Liver (tissue), 9 donors: ENCODE results near the gene SLC16A10. TPM values are rescaled to one million over a fixed set of nuclear protein-coding genes. Genes with fewer than 3 reads are reported as not detected.

ENCODE experiments used
- DNase-seq: peaks from one replicate; pipeline ENCODE4 v3.0.0-alpha.2; 2017; ENCODE audit warnings: low spot score
- H3K27ac ChIP-seq, 2 donors: one replicate each; pipeline ENCODE4 v1.7.0; 2013; ENCODE audit warnings: inconsistent platforms in 2 of 2, low read length in 2 of 2, control low read depth in 1 of 2, low read depth in 1 of 2, mild to moderate bottlenecking in 1 of 2
- H3K27me3 ChIP-seq, 4 donors: one replicate each; pipeline versions ENCODE4 v1.6.1 to v1.7.0; 2013; ENCODE audit warnings: low read length in 3 of 4, inconsistent platforms in 1 of 4, mild to moderate bottlenecking in 1 of 4, moderate library complexity in 1 of 4; ENCODE audit not compliant: control insufficient read depth in 4 of 4, insufficient read depth in 4 of 4
- H3K36me3 ChIP-seq, 4 donors: one replicate each; pipeline versions ENCODE4 v1.6.1 to v1.7.0; 2013; ENCODE audit warnings: low read length in 3 of 4, mild to moderate bottlenecking in 3 of 4, low read depth in 1 of 4, moderate library complexity in 1 of 4; ENCODE audit not compliant: control insufficient read depth in 4 of 4, insufficient read depth in 3 of 4
- H3K4me1 ChIP-seq, 4 donors: one replicate each; pipeline versions ENCODE4 v1.6.1 to v1.7.0; 2013; ENCODE audit warnings: low read length in 3 of 4, mild to moderate bottlenecking in 3 of 4, moderate library complexity in 1 of 4; ENCODE audit not compliant: control insufficient read depth in 4 of 4, insufficient read depth in 4 of 4
- H3K4me3 ChIP-seq, 3 donors: one replicate each; pipeline versions ENCODE4 v1.6.1 to v1.7.0; 2013; ENCODE audit warnings: low read length in 3 of 3, control low read depth in 1 of 3, low read depth in 1 of 3, mild to moderate bottlenecking in 1 of 3
- H3K9ac ChIP-seq, 2 donors: one replicate each; pipeline ENCODE4 v1.7.0; 2013; ENCODE audit warnings: low read length in 2 of 2, mild to moderate bottlenecking in 2 of 2, moderate library complexity in 2 of 2, control low read depth in 1 of 2, low read depth in 1 of 2
- H3K9me3 ChIP-seq, 4 donors: one replicate each; pipeline versions ENCODE4 v1.6.1 to v1.7.0; 2013; ENCODE audit warnings: low read length in 3 of 4; ENCODE audit not compliant: control insufficient read depth in 4 of 4
- EGR1 ChIP-seq, 2 donors: IDR thresholded peaks; 2 replicates each; pipeline ENCODE4 v1.6.1; 2016 to 2018; ENCODE audit warnings: antibody characterized with exemption in 2 of 2, low read depth in 2 of 2
- FOXA1 ChIP-seq: IDR thresholded peaks from 2 replicates; pipeline ENCODE4 v1.6.1; 2016; ENCODE audit warnings: antibody characterized with exemption
- FOXA2 ChIP-seq: IDR thresholded peaks from 2 replicates; pipeline ENCODE4 v1.6.1; 2016; ENCODE audit warnings: antibody characterized with exemption
- GABPA ChIP-seq, 2 donors: IDR thresholded peaks in 1 of 2; conservative IDR thresholded peaks in 1 of 2; 2 replicates each; pipeline ENCODE4 v1.6.1; 2016; ENCODE audit warnings: antibody characterized with exemption in 2 of 2, mild to moderate bottlenecking in 1 of 2, moderate library complexity in 1 of 2
- HNF4G ChIP-seq: IDR thresholded peaks from 2 replicates; pipeline ENCODE4 v1.6.1; 2016; ENCODE audit warnings: antibody characterized with exemption
- JUND ChIP-seq, 2 donors: IDR thresholded peaks; 2 replicates each; pipeline ENCODE4 v1.6.1; 2016; ENCODE audit warnings: antibody characterized with exemption in 2 of 2
- NR2F2 ChIP-seq: IDR thresholded peaks from 2 replicates; pipeline ENCODE4 v1.6.1; 2016; ENCODE audit warnings: antibody characterized with exemption
- RAD21 ChIP-seq, 2 donors: IDR thresholded peaks; 2 replicates each; pipeline ENCODE4 v1.6.1; 2016; ENCODE audit warnings: antibody characterized with exemption in 2 of 2, mild to moderate bottlenecking in 2 of 2
- RXRA ChIP-seq, 2 donors: IDR thresholded peaks; 2 replicates each; pipeline ENCODE4 v1.6.1; 2017 to 2018; ENCODE audit warnings: antibody characterized with exemption in 2 of 2, mild to moderate bottlenecking in 1 of 2
- SP1 ChIP-seq: IDR thresholded peaks from 2 replicates; pipeline ENCODE4 v1.6.1; 2018; ENCODE audit warnings: antibody characterized with exemption, mild to moderate bottlenecking
- TAF1 ChIP-seq: conservative IDR thresholded peaks from 2 replicates; pipeline ENCODE4 v1.6.1; 2016; ENCODE audit warnings: antibody characterized with exemption, mild to moderate bottlenecking
- YY1 ChIP-seq: IDR thresholded peaks from 2 replicates; pipeline ENCODE4 v1.6.1; 2016; ENCODE audit warnings: antibody characterized with exemption, mild to moderate bottlenecking
- polyA plus RNA-seq, 2 donors: library from polyadenylated mRNA; stranded (reverse) in 1 of 2; unstranded in 1 of 2; fragments of 200-250 nt in 1 of 2; fragments of >200 nt in 1 of 2; fragmentation: Nextera tagmentation in 1 of 2; extraction: Ambion mirVana in 1 of 2; gene quantifications; one replicate each; pipeline versions ENCODE4 v1.2.1 to v1.2.3, GENCODE V29; 2013 to 2015
- total RNA-seq, 2 donors: library from RNA; depleted of rRNA; stranded (reverse); fragments of >200 nt; gene quantifications; one replicate each; pipeline ENCODE4 v1.2.3, GENCODE V29; 2014
- TF ChIP-seq, protein P1 (sequence below): IDR thresholded peaks from 2 replicates; pipeline ENCODE4 v1.6.1; 2016; ENCODE audit warnings: antibody characterized with exemption
- TF ChIP-seq, protein P2 (sequence below): IDR thresholded peaks from 2 replicates; pipeline ENCODE4 v1.6.1; 2016; ENCODE audit warnings: antibody characterized with exemption
- TF ChIP-seq, protein P3 (sequence below): fragments of 150-350 bp; IDR thresholded peaks from 2 replicates; pipeline ENCODE4 v1.5.1; 2017; ENCODE audit warnings: improper control_type of control experiment, low read depth, low read length; ENCODE audit not compliant: missing input control
- TF ChIP-seq, protein P4 (sequence below): IDR thresholded peaks from 2 replicates; pipeline ENCODE4 v1.6.1; 2016; ENCODE audit warnings: antibody characterized with exemption, mild to moderate bottlenecking
- TF ChIP-seq, protein P5 (sequence below): IDR thresholded peaks from 2 replicates; pipeline ENCODE4 v1.6.1; 2016; ENCODE audit warnings: antibody characterized with exemption
- donor health status: healthy.
- donor health status: healthy.
- donor health status: healthy.
- donor health status: healthy.
- donor health status: healthy.

Gene SLC16A10
- total and polyA plus RNA-seq, 4 donors, result 1.8 to 16.7 (median 8.4) TPM

DNA sequence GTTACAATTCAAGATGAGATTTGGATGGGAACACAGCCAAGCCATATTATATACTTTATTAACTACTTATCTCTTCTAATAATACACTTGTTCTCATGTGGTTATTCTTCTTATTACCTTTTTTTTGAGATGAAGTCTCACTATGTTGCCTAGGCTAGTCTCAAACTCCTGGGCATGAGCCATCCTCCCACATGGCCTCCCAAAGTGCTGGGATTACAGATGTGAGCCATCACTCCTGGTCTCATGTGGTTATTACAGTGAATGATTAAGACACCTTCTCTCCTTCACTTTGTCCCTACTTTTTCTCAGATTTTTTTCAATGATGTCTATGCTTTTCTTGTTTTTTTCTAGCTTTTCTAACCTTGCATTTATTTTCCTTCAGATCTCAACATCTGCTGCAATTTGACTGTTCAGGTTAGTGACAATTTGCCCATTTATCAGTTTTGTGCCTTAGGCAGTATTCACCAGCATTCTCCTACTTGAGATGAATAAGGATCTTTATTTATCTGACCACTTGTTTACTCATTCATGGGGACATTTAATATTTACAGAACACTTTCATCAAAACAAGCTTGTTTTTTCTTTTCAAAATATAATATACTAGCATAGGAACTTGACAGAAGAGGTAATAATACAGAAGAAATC is 105.7 kb downstream of the SLC16A10 start:
- Histone ChIP-seq H3K9me3 (no peaks in the 10 kb centered on the region), H3K36me3 (no peaks in the 10 kb centered on the region), H3K9ac (no peak overlapping the region), H3K27me3 (no peaks in the 10 kb centered on the region), H3K27ac (no peak overlapping the region), H3K4me3 (no peak overlapping the region), H3K4me1 (peaks cover 2 to 9% (median 4%) of the 10 kb centered on the region in 4 donors)
- no peak for TF ChIP-seq FOXA1
- TF ChIP-seq SP1, result no peak
- no peak for TF ChIP-seq EGR1 (IDR thresholded peaks at IDR 0.05; ENCODE audit: low read depth in 2 of 2)
- TF ChIP-seq, protein P1, sequence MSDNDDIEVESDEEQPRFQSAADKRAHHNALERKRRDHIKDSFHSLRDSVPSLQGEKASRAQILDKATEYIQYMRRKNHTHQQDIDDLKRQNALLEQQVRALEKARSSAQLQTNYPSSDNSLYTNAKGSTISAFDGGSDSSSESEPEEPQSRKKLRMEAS, result no peak
- TF ChIP-seq GABPA (IDR thresholded peaks at IDR 0.05 in 1 of 2, conservative IDR thresholded peaks at IDR 0.05 in 1 of 2), result no peak
- TF ChIP-seq, protein P2, sequence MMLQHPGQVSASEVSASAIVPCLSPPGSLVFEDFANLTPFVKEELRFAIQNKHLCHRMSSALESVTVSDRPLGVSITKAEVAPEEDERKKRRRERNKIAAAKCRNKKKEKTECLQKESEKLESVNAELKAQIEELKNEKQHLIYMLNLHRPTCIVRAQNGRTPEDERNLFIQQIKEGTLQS, result no peak
- no peak for TF ChIP-seq RXRA (IDR thresholded peaks at IDR 0.05)
- no peak for TF ChIP-seq YY1
- TF ChIP-seq, protein P3, sequence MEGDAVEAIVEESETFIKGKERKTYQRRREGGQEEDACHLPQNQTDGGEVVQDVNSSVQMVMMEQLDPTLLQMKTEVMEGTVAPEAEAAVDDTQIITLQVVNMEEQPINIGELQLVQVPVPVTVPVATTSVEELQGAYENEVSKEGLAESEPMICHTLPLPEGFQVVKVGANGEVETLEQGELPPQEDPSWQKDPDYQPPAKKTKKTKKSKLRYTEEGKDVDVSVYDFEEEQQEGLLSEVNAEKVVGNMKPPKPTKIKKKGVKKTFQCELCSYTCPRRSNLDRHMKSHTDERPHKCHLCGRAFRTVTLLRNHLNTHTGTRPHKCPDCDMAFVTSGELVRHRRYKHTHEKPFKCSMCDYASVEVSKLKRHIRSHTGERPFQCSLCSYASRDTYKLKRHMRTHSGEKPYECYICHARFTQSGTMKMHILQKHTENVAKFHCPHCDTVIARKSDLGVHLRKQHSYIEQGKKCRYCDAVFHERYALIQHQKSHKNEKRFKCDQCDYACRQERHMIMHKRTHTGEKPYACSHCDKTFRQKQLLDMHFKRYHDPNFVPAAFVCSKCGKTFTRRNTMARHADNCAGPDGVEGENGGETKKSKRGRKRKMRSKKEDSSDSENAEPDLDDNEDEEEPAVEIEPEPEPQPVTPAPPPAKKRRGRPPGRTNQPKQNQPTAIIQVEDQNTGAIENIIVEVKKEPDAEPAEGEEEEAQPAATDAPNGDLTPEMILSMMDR, result no peak
- no peak for TF ChIP-seq FOXA2
- TF ChIP-seq TAF1, result no peak
- TF ChIP-seq NR2F2, result no peak
- TF ChIP-seq, protein P4, sequence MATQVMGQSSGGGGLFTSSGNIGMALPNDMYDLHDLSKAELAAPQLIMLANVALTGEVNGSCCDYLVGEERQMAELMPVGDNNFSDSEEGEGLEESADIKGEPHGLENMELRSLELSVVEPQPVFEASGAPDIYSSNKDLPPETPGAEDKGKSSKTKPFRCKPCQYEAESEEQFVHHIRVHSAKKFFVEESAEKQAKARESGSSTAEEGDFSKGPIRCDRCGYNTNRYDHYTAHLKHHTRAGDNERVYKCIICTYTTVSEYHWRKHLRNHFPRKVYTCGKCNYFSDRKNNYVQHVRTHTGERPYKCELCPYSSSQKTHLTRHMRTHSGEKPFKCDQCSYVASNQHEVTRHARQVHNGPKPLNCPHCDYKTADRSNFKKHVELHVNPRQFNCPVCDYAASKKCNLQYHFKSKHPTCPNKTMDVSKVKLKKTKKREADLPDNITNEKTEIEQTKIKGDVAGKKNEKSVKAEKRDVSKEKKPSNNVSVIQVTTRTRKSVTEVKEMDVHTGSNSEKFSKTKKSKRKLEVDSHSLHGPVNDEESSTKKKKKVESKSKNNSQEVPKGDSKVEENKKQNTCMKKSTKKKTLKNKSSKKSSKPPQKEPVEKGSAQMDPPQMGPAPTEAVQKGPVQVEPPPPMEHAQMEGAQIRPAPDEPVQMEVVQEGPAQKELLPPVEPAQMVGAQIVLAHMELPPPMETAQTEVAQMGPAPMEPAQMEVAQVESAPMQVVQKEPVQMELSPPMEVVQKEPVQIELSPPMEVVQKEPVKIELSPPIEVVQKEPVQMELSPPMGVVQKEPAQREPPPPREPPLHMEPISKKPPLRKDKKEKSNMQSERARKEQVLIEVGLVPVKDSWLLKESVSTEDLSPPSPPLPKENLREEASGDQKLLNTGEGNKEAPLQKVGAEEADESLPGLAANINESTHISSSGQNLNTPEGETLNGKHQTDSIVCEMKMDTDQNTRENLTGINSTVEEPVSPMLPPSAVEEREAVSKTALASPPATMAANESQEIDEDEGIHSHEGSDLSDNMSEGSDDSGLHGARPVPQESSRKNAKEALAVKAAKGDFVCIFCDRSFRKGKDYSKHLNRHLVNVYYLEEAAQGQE, result no peak
- TF ChIP-seq HNF4G, result no peak
- no peak for TF ChIP-seq JUND (IDR thresholded peaks at IDR 0.05)
- TF ChIP-seq, protein P5, sequence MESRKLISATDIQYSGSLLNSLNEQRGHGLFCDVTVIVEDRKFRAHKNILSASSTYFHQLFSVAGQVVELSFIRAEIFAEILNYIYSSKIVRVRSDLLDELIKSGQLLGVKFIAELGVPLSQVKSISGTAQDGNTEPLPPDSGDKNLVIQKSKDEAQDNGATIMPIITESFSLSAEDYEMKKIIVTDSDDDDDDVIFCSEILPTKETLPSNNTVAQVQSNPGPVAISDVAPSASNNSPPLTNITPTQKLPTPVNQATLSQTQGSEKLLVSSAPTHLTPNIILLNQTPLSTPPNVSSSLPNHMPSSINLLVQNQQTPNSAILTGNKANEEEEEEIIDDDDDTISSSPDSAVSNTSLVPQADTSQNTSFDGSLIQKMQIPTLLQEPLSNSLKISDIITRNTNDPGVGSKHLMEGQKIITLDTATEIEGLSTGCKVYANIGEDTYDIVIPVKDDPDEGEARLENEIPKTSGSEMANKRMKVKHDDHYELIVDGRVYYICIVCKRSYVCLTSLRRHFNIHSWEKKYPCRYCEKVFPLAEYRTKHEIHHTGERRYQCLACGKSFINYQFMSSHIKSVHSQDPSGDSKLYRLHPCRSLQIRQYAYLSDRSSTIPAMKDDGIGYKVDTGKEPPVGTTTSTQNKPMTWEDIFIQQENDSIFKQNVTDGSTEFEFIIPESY, result no peak
- TF ChIP-seq RAD21 (IDR thresholded peaks at IDR 0.05), result no peak
- DNase-seq, result no peak
